A549 (cell line): ENCODE data around the gene ABO. TPM values are rescaled to one million over a fixed set of nuclear protein-coding genes. Genes with fewer than 3 reads are reported as not detected.

Experiments used
- ATAC-seq, 2 experiments: fragments of 200-7000 bp in 1 of 2; fragments of >200 bp in 1 of 2; cut with Nextera tagmentation in 1 of 2; cut with Tn5 transposase in 1 of 2; 3 replicates each; pipeline versions ENCODE4 v1.8.0 to v1.9.1; 2018 to 2020; ENCODE audit warnings: mild to moderate bottlenecking in 1 of 2, moderate library complexity in 1 of 2
- CTCF ChIA-PET: fragments of 300-600 bp; sonication (Branson Sonifier 250); formaldehyde crosslinking; extraction: SDS; loops from one replicate; lab custom pipeline; 2021; ENCODE audit warnings: antibody characterized with exemption, inconsistent platforms; lab: Yijun Ruan, JAX
- POLR2A ChIA-PET: fragments of 350-600 bp; formaldehyde crosslinking; extraction: SDS; loops from one replicate; lab custom pipeline; 2021; ENCODE audit warnings: antibody characterized with exemption, inconsistent platforms; lab: Yijun Ruan, JAX
- DNase-seq, 2 experiments: peaks; one replicate each; pipeline versions ENCODE4 v3.0.0 to v3.0.0-alpha.2; 2011 to 2016; ENCODE audit warnings: low read depth in 1 of 2, low spot score in 1 of 2
- FAIRE-seq: peaks from 2 replicates; lab custom pipeline; 2011; peaks lifted over from hg19 to GRCh38; lab: Jason Lieb, UNC
- H3K27ac ChIP-seq, 2 experiments: fragments of >200 bp; sonication (Bioruptor Twin); formaldehyde crosslinking; 3 replicates each; pipeline ENCODE4 v1.5.1; 2016 to 2017
- H3K4me1 ChIP-seq: fragments of >200 bp; sonication (Bioruptor Twin); formaldehyde crosslinking; 3 replicates; pipeline ENCODE4 v1.6.1; 2016
- H3K4me2 ChIP-seq: fragments of >200 bp; sonication (Bioruptor Twin); formaldehyde crosslinking; 3 replicates; pipeline ENCODE4 v1.6.1; 2016
- H3K4me3 ChIP-seq: fragments of >200 bp; sonication (Bioruptor Twin); formaldehyde crosslinking; 3 replicates; pipeline ENCODE4 v1.5.1; 2016
- H3K9me3 ChIP-seq: fragments of >200 bp; sonication (Bioruptor Twin); formaldehyde crosslinking; 3 replicates; pipeline ENCODE4 v1.6.1; 2016
- BHLHE40 ChIP-seq: IDR thresholded peaks from 2 replicates; pipeline ENCODE4 v1.6.1; 2012; ENCODE audit warnings: low read depth, low read length, inconsistent platforms
- CBX2 ChIP-seq: fragments of 200-600 bp; sonication (generic); IDR thresholded peaks from 2 replicates; pipeline ENCODE4 v1.6.1; 2016; ENCODE audit warnings: low read depth, mild to moderate bottlenecking, borderline replicate concordance
- CHD4 ChIP-seq: fragments of 200-600 bp; sonication (generic); IDR thresholded peaks from 2 replicates; pipeline ENCODE4 v1.6.1; 2016; ENCODE audit warnings: antibody characterized with exemption, mild to moderate bottlenecking, borderline replicate concordance
- EHF ChIP-seq: fragments of 250-450 bp; sonication (Bioruptor Pico); IDR thresholded peaks from 2 replicates; pipeline ENCODE4 v1.5.0; 2020; ENCODE audit warnings: mild to moderate bottlenecking
- EHMT2 ChIP-seq: fragments of 200-600 bp; sonication (generic); IDR thresholded peaks from 2 replicates; pipeline ENCODE4 v1.6.1; 2016; ENCODE audit warnings: antibody characterized with exemption, low read depth, mild to moderate bottlenecking, moderate library complexity
- FOSB ChIP-seq: fragments of 250-450 bp; sonication (Bioruptor Pico); IDR thresholded peaks from 2 replicates; pipeline ENCODE4 v1.5.0; 2020; ENCODE audit warnings: mild to moderate bottlenecking, moderate library complexity
- FOSL2 ChIP-seq, 2 experiments: fragments of 450-650 bp in 1 of 2; fragments of >200 bp in 1 of 2; sonication (Bioruptor Twin) in 1 of 2; formaldehyde crosslinking; IDR thresholded peaks; 2 replicates each; pipeline versions ENCODE4 v1.5.0 to v1.6.1; 2016 to 2020; ENCODE audit warnings: mild to moderate bottlenecking in 1 of 2, moderate library complexity in 1 of 2
- KDM1A ChIP-seq: fragments of 200-600 bp; sonication (generic); IDR thresholded peaks from 2 replicates; pipeline ENCODE4 v1.6.1; 2016; ENCODE audit warnings: low read depth, mild to moderate bottlenecking
- MAFK ChIP-seq: fragments of 450-650 bp; IDR thresholded peaks from 2 replicates; pipeline ENCODE4 v1.6.1; 2014; ENCODE audit not compliant: partially characterized antibody
- MAZ ChIP-seq: fragments of 150-350 bp; IDR thresholded peaks from 2 replicates; pipeline ENCODE4 v1.6.1; 2014; ENCODE audit warnings: antibody characterized with exemption, low read depth, low read length, borderline replicate concordance
- MYC ChIP-seq: IDR thresholded peaks from 2 replicates; pipeline ENCODE4 v1.6.1; 2012; ENCODE audit warnings: mild to moderate bottlenecking, inconsistent platforms, low read length, improper control_type of control experiment, borderline replicate concordance
- NFE2L2 ChIP-seq: fragments of 150-350 bp; conservative IDR thresholded peaks from 2 replicates; pipeline ENCODE4 v1.6.1; 2014; ENCODE audit warnings: low read length
- PHF8 ChIP-seq: fragments of 200-600 bp; sonication (generic); IDR thresholded peaks from 2 replicates; pipeline ENCODE4 v1.6.1; 2016; ENCODE audit warnings: low read depth, mild to moderate bottlenecking, antibody characterized with exemption, moderate library complexity, borderline replicate concordance
- POLR2A ChIP-seq: IDR thresholded peaks from 2 replicates; pipeline ENCODE4 v1.6.1; 2012; ENCODE audit warnings: mild to moderate bottlenecking, low read length
- RARB ChIP-seq: fragments of 250-450 bp; sonication (Bioruptor Pico); IDR thresholded peaks from 2 replicates; pipeline ENCODE4 v1.8.0; 2021; ENCODE audit warnings: mild to moderate bottlenecking, moderate library complexity
- RCOR1 ChIP-seq: fragments of 150-350 bp; IDR thresholded peaks from 2 replicates; pipeline ENCODE4 v1.6.1; 2014; ENCODE audit warnings: antibody characterized with exemption, low read length, low read depth
- SMC3 ChIP-seq: fragments of >200 bp; sonication (Bioruptor Twin); formaldehyde crosslinking; IDR thresholded peaks from 3 replicates; pipeline ENCODE4 v1.6.1; 2018; ENCODE audit warnings: inconsistent platforms
- TFCP2L1 ChIP-seq: fragments of 250-450 bp; sonication (Bioruptor Pico); IDR thresholded peaks from 2 replicates; pipeline ENCODE4 v1.5.0; 2021; ENCODE audit warnings: mild to moderate bottlenecking
- ZFP36 ChIP-seq: fragments of 450-650 bp; IDR thresholded peaks from 2 replicates; pipeline ENCODE4 v1.6.1; 2014; ENCODE audit warnings: borderline replicate concordance; ENCODE audit not compliant: partially characterized antibody
- WGBS: methylation state at CpG from one replicate; pipeline ENCODE4 v1.1.6; 2017; ENCODE audit errors: missing lambda C conversion rate; 5-methylcytosine and 5-hydroxymethylcytosine counted together
- polyA plus RNA-seq, 4 experiments: library from polyadenylated mRNA; depleted of rRNA in 3 of 4; stranded (reverse); fragments of >200 nt; fragmentation: RNase III in 1 of 4; extraction: RNeasy Plus Mini Kit Qiagen cat#74134 plus additional on column Dnase treatment in 1 of 4; gene quantifications; 2 replicates in 3 of 4; 3 replicates in 1 of 4; pipeline ENCODE4 v1.2.3, GENCODE V29; 2011 to 2017
- TF ChIP-seq, protein P1 (sequence below): IDR thresholded peaks from 2 replicates; pipeline ENCODE4 v1.6.1; 2012
- TF ChIP-seq, protein P2 (sequence below): fragments of >200 bp; sonication (Bioruptor Twin); formaldehyde crosslinking; IDR thresholded peaks from 3 replicates; pipeline ENCODE4 v1.6.1; 2016
- TF ChIP-seq, protein P3 (sequence below): fragments of 250-450 bp; sonication (Bioruptor Pico); IDR thresholded peaks from 2 replicates; pipeline ENCODE4 v1.5.0; 2020; ENCODE audit warnings: low read depth, mild to moderate bottlenecking, moderate library complexity
- TF ChIP-seq, protein P4 (sequence below): fragments of >200 bp; sonication (Bioruptor Twin); formaldehyde crosslinking; IDR thresholded peaks from 3 replicates; pipeline ENCODE4 v1.5.1; 2016
- TF ChIP-seq, protein P5 (sequence below): fragments of >200 bp; sonication (Bioruptor Twin); formaldehyde crosslinking; IDR thresholded peaks from 2 replicates; pipeline ENCODE4 v1.6.1; 2016

ABO gene
- polyA plus RNA-seq, 2 of the 4 experiments (the other 2 are of a cell fraction): not detected

DNA sequence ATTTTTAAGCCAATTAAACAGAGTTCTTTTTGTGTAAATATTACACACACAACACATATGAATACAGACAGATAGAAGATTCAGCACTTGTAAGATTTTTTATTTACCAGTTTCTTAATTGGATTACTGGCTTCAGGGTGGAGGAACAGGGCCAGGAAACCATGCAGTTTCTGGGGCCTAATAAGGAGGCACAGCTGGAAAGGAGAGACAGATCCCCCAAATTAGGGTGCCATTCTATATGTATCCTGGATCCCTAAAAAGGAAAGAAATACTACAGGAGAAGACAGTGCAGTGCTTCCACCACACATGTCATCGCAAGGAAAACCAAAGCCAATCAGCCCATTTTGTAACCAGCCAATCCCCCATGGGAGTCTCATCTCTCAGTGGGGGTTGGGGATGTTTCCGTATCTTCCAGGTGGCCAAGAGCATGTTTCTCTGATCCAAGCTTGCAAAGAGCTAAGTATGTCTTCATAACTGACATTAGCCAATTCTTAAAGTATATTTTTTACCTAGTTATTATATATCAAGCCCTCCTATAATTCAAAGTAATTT is 15.8 kb upstream of the ABO start:
- H3K4me1 ChIP-seq: no peaks in the 10 kb centered on the region
- H3K9me3 ChIP-seq: peaks cover 16% of the 10 kb centered on the region; the same call in 2 of the 3 replicates
- TF ChIP-seq CBX2 (no peak), SMC3 (no peak), POLR2A (no peak)
- no peak for ATAC-seq
- no peak overlapping the region for H3K27ac ChIP-seq
- WGBS: 92% methylated on average over 2 of the region's 2 CpGs
- H3K4me2 ChIP-seq: no peak overlapping the region
- ChIA-PET CTCF (interaction anchor here (1.2 kb wide), 1 partner anchor 105 kb away, joined by 4 read pairs; no protein-coding TSS in a partner anchor), POLR2A (no interaction called here)
- no peak for DNase-seq
- H3K4me3 ChIP-seq: no peak overlapping the region
- no peak for FAIRE-seq

DNA sequence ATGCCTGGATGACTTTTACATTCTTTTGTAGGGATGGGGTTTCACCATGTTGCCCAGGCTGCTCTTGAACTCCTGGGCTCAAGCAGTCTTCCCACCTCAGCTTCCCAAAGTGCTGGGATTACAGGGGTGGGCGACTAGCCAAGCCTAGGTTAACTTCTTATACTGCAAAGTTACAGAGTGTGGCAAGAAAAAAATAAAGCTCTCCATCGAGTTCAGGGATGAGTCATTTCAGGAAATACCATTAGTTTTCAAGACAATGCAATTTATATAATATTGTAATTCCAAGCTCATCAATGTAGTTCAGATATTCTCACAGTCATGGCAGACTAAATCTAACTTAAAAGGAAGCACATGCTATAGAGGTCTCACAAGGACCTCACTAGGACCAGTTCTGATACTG is 11.5 kb upstream of the ABO start:
- no peaks in the 10 kb centered on the region for H3K4me1 ChIP-seq
- ChIA-PET CTCF (interaction anchor here (1.4 to 4.1 kb wide), 3 partner anchors 22 to 101 kb away, joined by 4 to 22 read pairs (median 5); no protein-coding TSS in a partner anchor), POLR2A (no interaction called here)
- H3K4me2 ChIP-seq: no peak overlapping the region
- H3K27ac ChIP-seq: no peak overlapping the region
- TF ChIP-seq, protein P1, sequence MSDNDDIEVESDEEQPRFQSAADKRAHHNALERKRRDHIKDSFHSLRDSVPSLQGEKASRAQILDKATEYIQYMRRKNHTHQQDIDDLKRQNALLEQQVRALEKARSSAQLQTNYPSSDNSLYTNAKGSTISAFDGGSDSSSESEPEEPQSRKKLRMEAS: no peak
- no peak for TF ChIP-seq FOSB (CRISPR knock-in tag)
- TF ChIP-seq BHLHE40: no peak
- TF ChIP-seq FOSL2 (IDR thresholded peaks at IDR 0.05): no peak
- TF ChIP-seq FOSL2 (CRISPR knock-in tag; IDR thresholded peaks at IDR 0.05): peak; percentile 15; the same call in 1 of the 2 replicates
- TF ChIP-seq KDM1A: no peak
- TF ChIP-seq RARB: no peak
- TF ChIP-seq MAFK: no peak
- peaks cover 10% of the 10 kb centered on the region; the same call in 1 of the 3 replicates for H3K9me3 ChIP-seq
- ATAC-seq (no peak), DNase-seq (no peak), FAIRE-seq (no peak)
- H3K4me3 ChIP-seq: no peak overlapping the region
- 13% methylated on average over 2 of the region's 2 CpGs for WGBS

DNA sequence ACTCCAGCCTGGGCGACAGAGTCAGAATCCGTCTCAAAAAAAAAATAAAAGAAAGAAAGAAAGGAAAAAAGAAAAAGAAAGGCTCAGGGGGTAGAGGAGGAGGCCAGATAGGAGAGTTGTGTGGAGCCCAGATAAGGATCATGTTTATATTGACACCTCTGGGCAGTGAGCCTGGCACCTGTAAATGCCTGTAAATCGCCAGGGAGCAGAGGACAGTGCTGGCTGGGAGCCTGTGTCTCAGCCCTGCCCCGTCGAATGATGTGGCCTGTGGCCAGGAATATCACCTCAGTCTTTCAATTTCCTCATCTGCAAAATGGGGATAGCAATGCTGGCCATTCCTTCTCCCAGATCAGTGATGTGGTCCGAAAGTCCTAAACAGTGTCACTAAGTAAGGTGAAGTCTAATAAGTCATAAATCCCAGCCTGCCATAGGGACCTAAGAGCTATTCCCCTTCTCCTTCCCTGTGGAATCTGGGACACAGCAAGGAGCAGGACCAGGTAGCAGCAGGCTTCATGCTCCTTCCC is 10.3 kb upstream of the ABO start:
- ChIA-PET CTCF (interaction anchor here (1.1 to 1.3 kb wide), 2 partner anchors 99 to 200 kb away, joined by 3 to 5 read pairs; no protein-coding TSS in a partner anchor), POLR2A (no interaction called here)
- Histone ChIP-seq H3K9me3 (peaks cover 3% of the 10 kb centered on the region; the same call in 1 of the 3 replicates), H3K27ac (no peak overlapping the region), H3K4me2 (no peak overlapping the region), H3K4me3 (no peak overlapping the region), H3K4me1 (no peaks in the 10 kb centered on the region)
- ATAC-seq: no peak
- TF ChIP-seq ZFP36 (no peak), EHMT2 (no peak), RCOR1 (no peak), SMC3 (no peak), FOSB (CRISPR knock-in tag) (no peak), CHD4 (no peak), MAZ (no peak), TFCP2L1 (CRISPR knock-in tag) (no peak), NFE2L2 (no peak), FOSL2 (IDR thresholded peaks at IDR 0.05) (no peak), FOSL2 (CRISPR knock-in tag; IDR thresholded peaks at IDR 0.05) (no peak), MYC (no peak), EHF (CRISPR knock-in tag) (no peak), PHF8 (no peak)
- TF ChIP-seq, protein P2, sequence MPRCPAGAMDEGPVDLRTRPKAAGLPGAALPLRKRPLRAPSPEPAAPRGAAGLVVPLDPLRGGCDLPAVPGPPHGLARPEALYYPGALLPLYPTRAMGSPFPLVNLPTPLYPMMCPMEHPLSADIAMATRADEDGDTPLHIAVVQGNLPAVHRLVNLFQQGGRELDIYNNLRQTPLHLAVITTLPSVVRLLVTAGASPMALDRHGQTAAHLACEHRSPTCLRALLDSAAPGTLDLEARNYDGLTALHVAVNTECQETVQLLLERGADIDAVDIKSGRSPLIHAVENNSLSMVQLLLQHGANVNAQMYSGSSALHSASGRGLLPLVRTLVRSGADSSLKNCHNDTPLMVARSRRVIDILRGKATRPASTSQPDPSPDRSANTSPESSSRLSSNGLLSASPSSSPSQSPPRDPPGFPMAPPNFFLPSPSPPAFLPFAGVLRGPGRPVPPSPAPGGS: no peak
- TF ChIP-seq, protein P3, sequence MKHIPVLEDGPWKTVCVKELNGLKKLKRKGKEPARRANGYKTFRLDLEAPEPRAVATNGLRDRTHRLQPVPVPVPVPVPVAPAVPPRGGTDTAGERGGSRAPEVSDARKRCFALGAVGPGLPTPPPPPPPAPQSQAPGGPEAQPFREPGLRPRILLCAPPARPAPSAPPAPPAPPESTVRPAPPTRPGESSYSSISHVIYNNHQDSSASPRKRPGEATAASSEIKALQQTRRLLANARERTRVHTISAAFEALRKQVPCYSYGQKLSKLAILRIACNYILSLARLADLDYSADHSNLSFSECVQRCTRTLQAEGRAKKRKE: no peak
- TF ChIP-seq, protein P4, sequence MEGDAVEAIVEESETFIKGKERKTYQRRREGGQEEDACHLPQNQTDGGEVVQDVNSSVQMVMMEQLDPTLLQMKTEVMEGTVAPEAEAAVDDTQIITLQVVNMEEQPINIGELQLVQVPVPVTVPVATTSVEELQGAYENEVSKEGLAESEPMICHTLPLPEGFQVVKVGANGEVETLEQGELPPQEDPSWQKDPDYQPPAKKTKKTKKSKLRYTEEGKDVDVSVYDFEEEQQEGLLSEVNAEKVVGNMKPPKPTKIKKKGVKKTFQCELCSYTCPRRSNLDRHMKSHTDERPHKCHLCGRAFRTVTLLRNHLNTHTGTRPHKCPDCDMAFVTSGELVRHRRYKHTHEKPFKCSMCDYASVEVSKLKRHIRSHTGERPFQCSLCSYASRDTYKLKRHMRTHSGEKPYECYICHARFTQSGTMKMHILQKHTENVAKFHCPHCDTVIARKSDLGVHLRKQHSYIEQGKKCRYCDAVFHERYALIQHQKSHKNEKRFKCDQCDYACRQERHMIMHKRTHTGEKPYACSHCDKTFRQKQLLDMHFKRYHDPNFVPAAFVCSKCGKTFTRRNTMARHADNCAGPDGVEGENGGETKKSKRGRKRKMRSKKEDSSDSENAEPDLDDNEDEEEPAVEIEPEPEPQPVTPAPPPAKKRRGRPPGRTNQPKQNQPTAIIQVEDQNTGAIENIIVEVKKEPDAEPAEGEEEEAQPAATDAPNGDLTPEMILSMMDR: no peak
- TF ChIP-seq, protein P5, sequence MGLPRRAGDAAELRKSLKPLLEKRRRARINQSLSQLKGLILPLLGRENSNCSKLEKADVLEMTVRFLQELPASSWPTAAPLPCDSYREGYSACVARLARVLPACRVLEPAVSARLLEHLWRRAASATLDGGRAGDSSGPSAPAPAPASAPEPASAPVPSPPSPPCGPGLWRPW: no peak
- 53% methylated on average over 6 of the region's 6 CpGs for WGBS
- no peak for FAIRE-seq
- DNase-seq: no peak
